Fibroblast of lung (primary cell): ENCODE results near the gene CEP290.

ENCODE experiments used
- EZH2 ChIP-seq: IDR thresholded peaks from 2 replicates; pipeline ENCODE4 v1.5.1; 2012; ENCODE audit warnings: low read length, control low read depth, mild to moderate bottlenecking; ENCODE audit errors: missing control alignments
- TF ChIP-seq, protein P1 (sequence below), 2 donors: IDR thresholded peaks in 1 of 2; conservative IDR thresholded peaks in 1 of 2; 1 replicate in 1 of 2; 2 replicates in 1 of 2; pipeline ENCODE4 v1.5.1; 2011 to 2012; ENCODE audit warnings: low read length in 2 of 2, control low read depth in 1 of 2, inconsistent platforms in 1 of 2, low read depth in 1 of 2, mild to moderate bottlenecking in 1 of 2

GRCh38 chr12:88132392-88132791 is 9.5 kb downstream of the CEP290 start:
- TF ChIP-seq, protein P1, sequence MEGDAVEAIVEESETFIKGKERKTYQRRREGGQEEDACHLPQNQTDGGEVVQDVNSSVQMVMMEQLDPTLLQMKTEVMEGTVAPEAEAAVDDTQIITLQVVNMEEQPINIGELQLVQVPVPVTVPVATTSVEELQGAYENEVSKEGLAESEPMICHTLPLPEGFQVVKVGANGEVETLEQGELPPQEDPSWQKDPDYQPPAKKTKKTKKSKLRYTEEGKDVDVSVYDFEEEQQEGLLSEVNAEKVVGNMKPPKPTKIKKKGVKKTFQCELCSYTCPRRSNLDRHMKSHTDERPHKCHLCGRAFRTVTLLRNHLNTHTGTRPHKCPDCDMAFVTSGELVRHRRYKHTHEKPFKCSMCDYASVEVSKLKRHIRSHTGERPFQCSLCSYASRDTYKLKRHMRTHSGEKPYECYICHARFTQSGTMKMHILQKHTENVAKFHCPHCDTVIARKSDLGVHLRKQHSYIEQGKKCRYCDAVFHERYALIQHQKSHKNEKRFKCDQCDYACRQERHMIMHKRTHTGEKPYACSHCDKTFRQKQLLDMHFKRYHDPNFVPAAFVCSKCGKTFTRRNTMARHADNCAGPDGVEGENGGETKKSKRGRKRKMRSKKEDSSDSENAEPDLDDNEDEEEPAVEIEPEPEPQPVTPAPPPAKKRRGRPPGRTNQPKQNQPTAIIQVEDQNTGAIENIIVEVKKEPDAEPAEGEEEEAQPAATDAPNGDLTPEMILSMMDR (conservative IDR thresholded peaks at IDR 0.05 in 1 of 2, IDR thresholded peaks at IDR 0.05 in 1 of 2; ENCODE audit: low read depth in 1 of 2, low read length in 2 of 2), result no peak
- no peak for TF ChIP-seq EZH2
